ENCODE data around the gene GPR34. TPM values are rescaled to one million over a fixed set of nuclear protein-coding genes. Genes with fewer than 3 reads are reported as not detected.

The GPR34 gene
- total RNA-seq (2011; cell fraction: chromatin; rRNA removed; ENCODE audit: low replicate concordance) = 0.16 TPM in 1 of 2 replicates, not detected in the other
- total RNA-seq (2011; cell fraction: nucleolus; rRNA removed) = not detected in 2 replicates
- total RNA-seq (2011; cell fraction: nucleoplasm; rRNA removed) = not detected in 2 replicates
- not detected in 2 replicates for total RNA-seq (2014; rRNA removed)
- not detected in 2 replicates for total RNA-seq (2014; rRNA removed; fragmentation: Illumina TruSeq; extraction: Trizol)
- not detected in 2 replicates for total RNA-seq (2015; rRNA removed; fragmentation: Illumina TruSeq; extraction: Trizol)
- not detected in 2 replicates for total RNA-seq (2021)
- polyA plus RNA-seq (2011; rRNA removed) = not detected in 2 replicates
- polyA plus RNA-seq (2011; cell fraction: cytosol; rRNA removed) = not detected in 2 replicates
- not detected in 2 replicates for polyA plus RNA-seq (2011; cell fraction: nucleus; rRNA removed)
- 0.14 TPM in 1 of 2 replicates, not detected in the other for polyA plus RNA-seq (2012)
- polyA plus RNA-seq (2014; fragmentation: Illumina TruSeq; extraction: Trizol) = not detected in 2 replicates
- polyA plus RNA-seq (2014; fragmentation: Nextera tagmentation; extraction: Ambion mirVana) = not detected
- polyA plus RNA-seq (2014; rRNA removed) = 0.13 TPM in 1 of 2 replicates, not detected in the other
- not detected in 2 replicates for polyA minus RNA-seq (2011; rRNA and poly(A)+ RNA removed)
- polyA minus RNA-seq (2011; cell fraction: cytosol; rRNA and poly(A)+ RNA removed) = not detected in 2 replicates
- not detected in 2 replicates for polyA minus RNA-seq (2011; cell fraction: nucleus; rRNA and poly(A)+ RNA removed)
- percentile 10 among the genes with signal in this experiment for Bru-seq, nascent RNA
- BruChase-seq, experiment 1, labeled RNA remaining after a 2-hour chase = percentile 10 among the genes with signal in this experiment
- BruChase-seq, experiment 2, labeled RNA remaining after a 6-hour chase = not detected
- long read RNA-seq, experiment 1 = 0 reads
- long read RNA-seq, experiment 2 = 0 reads
- long read RNA-seq, experiment 3 = 0 reads

DNA sequence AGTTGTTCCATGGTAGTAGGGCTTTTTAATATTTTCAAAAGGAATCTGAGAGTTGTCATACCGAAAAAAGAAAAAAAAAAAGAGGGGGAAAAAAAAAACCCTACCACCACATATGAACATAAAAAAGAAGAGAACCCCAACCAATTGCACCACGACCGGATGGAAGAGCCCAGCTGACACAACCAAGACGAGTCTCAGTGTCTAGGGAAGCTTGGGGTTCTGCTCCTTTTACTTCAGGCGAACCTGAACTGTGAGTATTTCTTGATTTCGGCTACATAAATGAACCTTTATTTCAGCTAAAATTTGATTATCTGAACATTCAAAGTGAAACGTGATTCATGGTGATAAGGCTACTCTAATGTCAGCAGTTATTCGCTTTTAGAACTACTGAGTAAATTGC is at the start of gene GPR34:
GPR34 (plus strand) TSS at position 139 of the 400 bp plus-strand sequence. CDS start 6,661 bp downstream, outside the sequence.
- Histone ChIP-seq H3K36me3 (ENCODE audit: control insufficient read depth, insufficient read depth, low read length) (no peaks in the 10 kb centered on the region), H3K9me3 (replicated peaks; ENCODE audit: control insufficient read depth, insufficient read depth, low read depth, low read length) (no peaks in the 10 kb centered on the region), H3K4me3 (no peak within 1 kb of the TSS), H2AFZ (ENCODE audit: low read depth, low read length) (no peak within 1 kb of the TSS), H3K9me1 (ENCODE audit: control insufficient read depth, insufficient read depth, low read length) (no peaks in the 10 kb centered on the region), H3K4me2 (ENCODE audit: insufficient read depth, low read length) (no peak within 1 kb of the TSS), H3K27ac (ENCODE audit: extremely low read depth, low read depth, low read length) (no peak within 1 kb of the TSS), H3K79me2 (ENCODE audit: control insufficient read depth, insufficient read depth, low read length) (no peaks in the 10 kb centered on the region), H4K20me1 (replicated peaks; ENCODE audit: control insufficient read depth, insufficient read depth, low read length) (no peaks in the 10 kb centered on the region), H3K4me1 (replicated peaks in 1 of 2; ENCODE audit: control insufficient read depth in 2 of 2, insufficient read depth in 2 of 2, low read length in 2 of 2) (no peaks in the 10 kb centered on the region), H3K27me3 (ENCODE audit: control insufficient read depth in 2 of 2, insufficient read depth in 2 of 2, low read length in 2 of 2) (no peaks in the 10 kb centered on the region), H3K9ac (ENCODE audit: insufficient read depth in 1 of 2, low read depth in 2 of 2, low read length in 2 of 2) (no peak within 1 kb of the TSS)
- in situ Hi-C loops (cut with MboI) = no loop called here
- POLR2A ChIA-PET = no interaction called here
- CTCF ChIA-PET (ENCODE audit: low intra/inter-chr PET ratio) = interaction anchor here (0.7 kb wide), 1 partner anchor 21 kb away, joined by 3 read pairs; no protein-coding TSS in a partner anchor
- intact Hi-C loops (cut with micrococcal nuclease) = no loop called here
- DNase-seq (ENCODE audit: extremely low read depth in 1 of 4, low spot score in 3 of 4) (no peak), ATAC-seq (no peak), FAIRE-seq (no peak)
- WGBS (ENCODE audit: insufficient coverage, low coverage, missing lambda C conversion rate) = 25% methylated on average over 8 of the region's 8 CpGs
- no TSS peak for BruUV-seq (replicated peaks)
- no peak for TF ChIP-seq ZNF431 (CRISPR knock-in tag; IDR thresholded peaks at IDR 0.05)
- no peak for TF ChIP-seq ZNF436 (CRISPR knock-in tag; IDR thresholded peaks at IDR 0.05)
- no peak for TF ChIP-seq ZNF318 (IDR thresholded peaks at IDR 0.05; ENCODE audit: borderline replicate concordance in 1 of 2, low read depth in 1 of 2)
- no peak for TF ChIP-seq ZNF584 (CRISPR knock-in tag; IDR thresholded peaks at IDR 0.05; ENCODE audit: low read depth)
- TF ChIP-seq, protein P1, sequence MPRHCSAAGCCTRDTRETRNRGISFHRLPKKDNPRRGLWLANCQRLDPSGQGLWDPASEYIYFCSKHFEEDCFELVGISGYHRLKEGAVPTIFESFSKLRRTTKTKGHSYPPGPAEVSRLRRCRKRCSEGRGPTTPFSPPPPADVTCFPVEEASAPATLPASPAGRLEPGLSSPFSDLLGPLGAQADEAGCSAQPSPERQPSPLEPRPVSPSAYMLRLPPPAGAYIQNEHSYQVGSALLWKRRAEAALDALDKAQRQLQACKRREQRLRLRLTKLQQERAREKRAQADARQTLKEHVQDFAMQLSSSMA (CRISPR knock-in tag; IDR thresholded peaks at IDR 0.05) = no peak
- TF ChIP-seq, protein P2, sequence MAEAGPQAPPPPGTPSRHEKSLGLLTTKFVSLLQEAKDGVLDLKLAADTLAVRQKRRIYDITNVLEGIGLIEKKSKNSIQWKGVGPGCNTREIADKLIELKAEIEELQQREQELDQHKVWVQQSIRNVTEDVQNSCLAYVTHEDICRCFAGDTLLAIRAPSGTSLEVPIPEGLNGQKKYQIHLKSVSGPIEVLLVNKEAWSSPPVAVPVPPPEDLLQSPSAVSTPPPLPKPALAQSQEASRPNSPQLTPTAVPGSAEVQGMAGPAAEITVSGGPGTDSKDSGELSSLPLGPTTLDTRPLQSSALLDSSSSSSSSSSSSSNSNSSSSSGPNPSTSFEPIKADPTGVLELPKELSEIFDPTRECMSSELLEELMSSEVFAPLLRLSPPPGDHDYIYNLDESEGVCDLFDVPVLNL (CRISPR knock-in tag; IDR thresholded peaks at IDR 0.05; ENCODE audit: low read depth) = no peak

Data from K562 (cell line).